Left lung (tissue), 10 donors: ENCODE measurements around the gene TEKTIP1. TPM values are rescaled to one million over a fixed set of nuclear protein-coding genes. Genes with fewer than 3 reads are reported as not detected.
A peak's percentile ranks its signal among the peaks of the same experiment; 100 is the strongest.

Experiments
- ATAC-seq: fragments of 200-7000 bp; cut with Tn5 transposase; one replicate; pipeline ENCODE4 v1.9.1; 2020; ENCODE audit warnings: moderate library complexity
- DNase-seq, 4 donors: peaks; one replicate each; pipeline ENCODE4 v3.0.0-alpha.2; 2013 to 2020
- H3K27ac ChIP-seq, 2 donors: fragments of 200-600 bp; sonication (generic) in 1 of 2; one replicate each; pipeline versions ENCODE4 v1.5.0 to v1.8.0; 2020 to 2021
- H3K27me3 ChIP-seq, 2 donors: fragments of 200-600 bp; sonication (generic) in 1 of 2; one replicate each; pipeline versions ENCODE4 v1.5.0 to v1.8.0; 2020 to 2021
- H3K36me3 ChIP-seq, 2 donors: fragments of 200-600 bp; sonication (generic) in 1 of 2; one replicate each; pipeline versions ENCODE4 v1.5.0 to v1.8.0; 2020 to 2021
- H3K4me1 ChIP-seq, 2 donors: fragments of 200-600 bp; one replicate each; pipeline ENCODE4 v1.8.0; 2021
- H3K4me3 ChIP-seq, 2 donors: fragments of 200-600 bp; sonication (generic) in 1 of 2; one replicate each; pipeline versions ENCODE4 v1.5.0 to v1.8.0; 2020 to 2021; ENCODE audit warnings: mild to moderate bottlenecking in 1 of 2
- H3K9me3 ChIP-seq, 2 donors: fragments of 200-600 bp; sonication (generic) in 1 of 2; one replicate each; pipeline versions ENCODE4 v1.5.0 to v1.8.0; 2020 to 2021
- CTCF ChIP-seq, 2 donors: fragments of 200-600 bp; sonication (generic) in 1 of 2; IDR thresholded peaks; one replicate each; pipeline versions ENCODE4 v1.5.0 to v1.8.0; 2021; ENCODE audit warnings: antibody characterized with exemption in 2 of 2
- intact Hi-C, 2 donors: fragments of 100-400 bp; cut with DNase I; formaldehyde crosslinking; loops; one replicate each; pipeline versions ENCODE4 v1.11.2 to v1.14.2; 2022
- polyA plus RNA-seq, 6 donors: library from polyadenylated mRNA; unstranded; fragments of 120-200 nt; gene quantifications; one replicate each; pipeline ENCODE4 v1.2.1, GENCODE V29; 2013; ENCODE audit not compliant: insufficient read length in 6 of 6
- total RNA-seq, 2 donors: library from RNA; stranded (reverse); fragmentation: NEBNext Ultra II Directional; extraction: Animal tissue kit (Norgen Biotek cat#: 25700); gene quantifications; one replicate each; pipeline ENCODE4 v1.2.1, GENCODE V29; 2021
- donor health status: DM: no; HTN: yes; CAD: no.
- donor health status: DM: no; HTN: no; CAD: no.

The TEKTIP1 gene
- total and polyA plus RNA-seq, 8 donors, result 2.8 to 7.5 (median 4.8) TPM

GRCh38 chr19:3493651-3494050 lies 45.3 kb upstream of the TEKTIP1 start:
- no peak for ATAC-seq
- intact Hi-C loops, result no loop called here
- Histone ChIP-seq H3K36me3 (peaks cover 0 to 66% of the 10 kb centered on the region in 2 donors), H3K27me3 (no peaks in the 10 kb centered on the region), H3K9me3 (no peaks in the 10 kb centered on the region), H3K4me1 (no peaks in the 10 kb centered on the region), H3K27ac (no peak overlapping the region), H3K4me3 (no peak overlapping the region)
- no peak for TF ChIP-seq CTCF (IDR thresholded peaks at IDR 0.05)
- DNase-seq, result no peak

- Histone ChIP-seq H3K9me3 (no peaks in the 10 kb centered on the region), H3K27ac (no peak overlapping the region), H3K27me3 (no peaks in the 10 kb centered on the region), H3K36me3 (peaks cover 0 to 66% of the 10 kb centered on the region in 2 donors), H3K4me3 (no peak overlapping the region), H3K4me1 (peaks cover 0 to 2% of the 10 kb centered on the region in 2 donors)
- no peak for TF ChIP-seq CTCF (IDR thresholded peaks at IDR 0.05)
- intact Hi-C loops, result no loop called here
- ATAC-seq, result peak; percentile 27
- DNase-seq, result no peak
Observed at GRCh38 chr19:3494051-3494450, 44.9 kb upstream of the TEKTIP1 start.

- H3K9me3 ChIP-seq, result no peaks in the 10 kb centered on the region
- no peak overlapping the region for H3K4me3 ChIP-seq
- DNase-seq (no peak), ATAC-seq (no peak)
- no peak for TF ChIP-seq CTCF (IDR thresholded peaks at IDR 0.05)
- H3K36me3 ChIP-seq, result peaks cover 0 to 66% of the 10 kb centered on the region in 2 donors
- H3K27ac ChIP-seq, result no peak overlapping the region
- intact Hi-C loops, result no loop called here
- H3K27me3 ChIP-seq, result no peaks in the 10 kb centered on the region
- peaks cover 3 to 7% of the 10 kb centered on the region in 2 donors for H3K4me1 ChIP-seq
Observed at GRCh38 chr19:3494559-3494958, 44.4 kb upstream of the TEKTIP1 start.

- Histone ChIP-seq H3K27me3 (no peaks in the 10 kb centered on the region), H3K9me3 (no peaks in the 10 kb centered on the region), H3K27ac (no peak overlapping the region), H3K4me1 (peaks cover 7 to 18% of the 10 kb centered on the region in 2 donors), H3K4me3 (no peak overlapping the region), H3K36me3 (peaks cover 0 to 52% of the 10 kb centered on the region in 2 donors)
- intact Hi-C loops, result no loop called here
- ATAC-seq (no peak), DNase-seq (peak in 1 of 4 donors; percentile 70)
- TF ChIP-seq CTCF (IDR thresholded peaks at IDR 0.05), result no peak
Observed at GRCh38 chr19:3496392-3497273, 42.3 kb upstream of the TEKTIP1 start.

- Histone ChIP-seq H3K27ac (no peak overlapping the region), H3K27me3 (no peaks in the 10 kb centered on the region), H3K36me3 (peaks cover 0 to 39% of the 10 kb centered on the region in 2 donors), H3K4me1 (peaks cover 7 to 18% of the 10 kb centered on the region in 2 donors), H3K9me3 (no peaks in the 10 kb centered on the region), H3K4me3 (no peak overlapping the region)
- no peak for TF ChIP-seq CTCF (IDR thresholded peaks at IDR 0.05)
- DNase-seq (no peak), ATAC-seq (no peak)
- intact Hi-C loops, result no loop called here
Observed at GRCh38 chr19:3497757-3498520, 41.0 kb upstream of the TEKTIP1 start.
